ENCODE results near the gene NFKBIA. TPM values are rescaled to one million over a fixed set of nuclear protein-coding genes. Genes with fewer than 3 reads are reported as not detected.

NFKBIA gene
- total and polyA plus RNA-seq, 2 of the 8 experiments (the other 6 are each of a cell fraction or from before 2014, with no cell fraction given), result 25.9 to 49.7 TPM

GRCh38 chr14:35375558-35376025 is 29.0 kb downstream of the NFKBIA start:
- WGBS, 2 experiments (ENCODE audit: extremely low coverage in 1 of 2, insufficient coverage in 1 of 2, insufficient read length in 1 of 2, insufficient replicate concordance in 2 of 2, low coverage in 1 of 2, low lambda C conversion rate in 2 of 2, missing lambda C conversion rate in 1 of 2), result 90% methylated on average over 7 of the region's 7 CpGs; no CpG with 5 or more reads in 1 of the 2 experiments
- H2AK5ac ChIP-seq (ENCODE audit: low read depth, low read length), result no peak overlapping the region
- H3K36me3 ChIP-seq (ENCODE audit: control insufficient read depth in 2 of 4, insufficient read depth in 4 of 4, low read length in 3 of 4), result no peaks in the 10 kb centered on the region
- no peaks in the 10 kb centered on the region for H3K9me3 ChIP-seq (ENCODE audit: insufficient read depth in 2 of 2, low read depth in 1 of 2, low read length in 1 of 2)
- no peak overlapping the region for H3K4me2 ChIP-seq (ENCODE audit: insufficient read depth in 1 of 2, low read depth in 2 of 2, low read length in 2 of 2)
- H4K20me1 ChIP-seq (replicated peaks in 1 of 2; ENCODE audit: control insufficient read depth in 1 of 2, insufficient read depth in 2 of 2, low read length in 2 of 2), result no peaks in the 10 kb centered on the region
- no peaks in the 10 kb centered on the region for H3K27me3 ChIP-seq (replicated peaks in 1 of 4; ENCODE audit: control insufficient read depth in 3 of 4, extremely low read depth in 1 of 4, insufficient read depth in 3 of 4, low read length in 3 of 4)
- FAIRE-seq (no peak), DNase-seq (ENCODE audit: low read depth in 1 of 2, low spot score in 2 of 2) (no peak)
- no peak overlapping the region for H3K4ac ChIP-seq (replicated peaks; ENCODE audit: insufficient read length, low read depth, low read length)
- H3K23ac ChIP-seq (ENCODE audit: insufficient read length), result no peak overlapping the region
- H3K56ac ChIP-seq (replicated peaks; ENCODE audit: insufficient read length, low read depth, low read length), result no peak overlapping the region
- H3K79me2 ChIP-seq (ENCODE audit: control insufficient read depth in 1 of 2, insufficient read depth in 2 of 2, low read length in 2 of 2), result no peaks in the 10 kb centered on the region
- no peaks in the 10 kb centered on the region for H3K23me2 ChIP-seq (ENCODE audit: low read depth, low read length)
- H3K18ac ChIP-seq (ENCODE audit: extremely low read depth, low read length), result no peak overlapping the region
- no peak overlapping the region for H2BK20ac ChIP-seq (ENCODE audit: low read length)
- no peak overlapping the region for H3K4me3 ChIP-seq (ENCODE audit: extremely low read depth in 1 of 4, insufficient read depth in 2 of 4, low read depth in 3 of 4, low read length in 4 of 4)
- no peak overlapping the region for H2BK12ac ChIP-seq (ENCODE audit: low read depth, low read length)
- no peak overlapping the region for H3K27ac ChIP-seq (ENCODE audit: low read depth, low read length)
- no peak overlapping the region for H2BK120ac ChIP-seq (replicated peaks; ENCODE audit: low read depth, low read length)
- H3K14ac ChIP-seq (ENCODE audit: insufficient read length), result no peak overlapping the region
- no peaks in the 10 kb centered on the region for H3K4me1 ChIP-seq (replicated peaks in 1 of 4; ENCODE audit: control insufficient read depth in 3 of 4, insufficient read depth in 4 of 4, low read length in 3 of 4)
- no peak overlapping the region for H2BK15ac ChIP-seq (ENCODE audit: low read length)
- no peak overlapping the region for H4K91ac ChIP-seq (replicated peaks; ENCODE audit: insufficient read length, low read length)
- no peak overlapping the region for H2BK5ac ChIP-seq (ENCODE audit: low read depth, low read length)
- CTCF ChIA-PET (ENCODE audit: partially characterized antibody), result interaction anchor here (0.6 to 2.0 kb wide), 8 partner anchors 8 to 567 kb away, joined by 3 to 7 read pairs (median 4); no protein-coding TSS in a partner anchor
- no peak overlapping the region for H2AFZ ChIP-seq (ENCODE audit: low read length)
- H4K5ac ChIP-seq (ENCODE audit: insufficient read length, low read depth, low read length), result no peak overlapping the region
- H4K8ac ChIP-seq (ENCODE audit: extremely low read depth, insufficient read depth, low read length), result no peak overlapping the region
- POLR2A ChIA-PET (ENCODE audit: partially characterized antibody), result interaction anchor here (1.0 to 2.7 kb wide), 4 partner anchors 8 to 83 kb away, joined by 3 to 13 read pairs (median 4); partner anchors contain the start of genes NFKBIA and PSMA6
- H3K79me1 ChIP-seq (ENCODE audit: low read depth, low read length), result no peaks in the 10 kb centered on the region
- H3K9ac ChIP-seq (replicated peaks in 1 of 4; ENCODE audit: extremely low read depth in 1 of 4, low read depth in 3 of 4, low read length in 3 of 4), result no peak overlapping the region
- TF ChIP-seq CTCF (IDR thresholded peaks at IDR 0.05; ENCODE audit: control extremely low read depth in 1 of 3, insufficient read depth in 1 of 3, low read depth in 1 of 3, low read length in 3 of 3) (no peak), NRF1 (IDR thresholded peaks at IDR 0.05; ENCODE audit: low read depth, low read length) (no peak)

Measured in H1 (cell line).